H1 (cell line): ENCODE data around the gene FLT4. TPM values are rescaled to one million over a fixed set of nuclear protein-coding genes. Genes with fewer than 3 reads are reported as not detected.

Experiments
- CTCF ChIA-PET: fragments of 300-600 bp; sonication (Branson Sonifier 250); formaldehyde crosslinking; loops from one replicate; lab custom pipeline; 2021; ENCODE audit not compliant: partially characterized antibody; lab: Charles Lee
- POLR2A ChIA-PET: fragments of 300-600 bp; sonication (Branson Sonifier 250); formaldehyde crosslinking; loops from one replicate; lab custom pipeline; 2021; ENCODE audit warnings: inconsistent platforms; ENCODE audit not compliant: partially characterized antibody; lab: Charles Lee
- DNase-seq, 2 experiments: peaks; one replicate each; pipeline versions ENCODE4 v3.0.0 to v3.0.0-alpha.2; 2010 to 2022; ENCODE audit warnings: low spot score in 2 of 2, low read depth in 1 of 2, mixed read lengths in 1 of 2
- FAIRE-seq: peaks from 2 replicates; lab custom pipeline; 2011; peaks lifted over from hg19 to GRCh38; lab: Jason Lieb, UNC
- H2AFZ ChIP-seq: 2 replicates; pipeline ENCODE4 v1.8.1; 2012; ENCODE audit warnings: low read length, inconsistent platforms
- H2AK5ac ChIP-seq: 2 replicates; pipeline ENCODE4 v1.6.1; 2013; ENCODE audit warnings: low read depth, low read length
- H2BK120ac ChIP-seq: replicated peaks from 2 replicates; pipeline ENCODE3; 2013; ENCODE audit warnings: low read depth, low read length, inconsistent platforms
- H2BK12ac ChIP-seq: 2 replicates; pipeline ENCODE4 v1.6.1; 2013; ENCODE audit warnings: low read depth, low read length
- H2BK15ac ChIP-seq: 2 replicates; pipeline ENCODE4 v1.6.1; 2013; ENCODE audit warnings: low read length
- H2BK20ac ChIP-seq: 2 replicates; pipeline ENCODE4 v1.6.1; 2013; ENCODE audit warnings: low read length
- H2BK5ac ChIP-seq: 2 replicates; pipeline ENCODE4 v1.6.1; 2013; ENCODE audit warnings: low read depth, low read length
- H3K14ac ChIP-seq: 2 replicates; pipeline ENCODE4 v1.6.1; 2013; ENCODE audit warnings: inconsistent platforms; ENCODE audit not compliant: insufficient read length
- H3K18ac ChIP-seq: 2 replicates; pipeline ENCODE4 v1.6.1; 2013; ENCODE audit warnings: low read length; ENCODE audit errors: extremely low read depth
- H3K23ac ChIP-seq: 2 replicates; pipeline ENCODE4 v1.6.1; 2013; ENCODE audit warnings: inconsistent platforms; ENCODE audit not compliant: insufficient read length
- H3K23me2 ChIP-seq: 2 replicates; pipeline ENCODE4 v1.6.1; 2013; ENCODE audit warnings: low read depth, low read length
- H3K27ac ChIP-seq: 2 replicates; pipeline ENCODE4 v1.6.1; 2011; ENCODE audit warnings: low read depth, low read length, inconsistent platforms
- H3K27me3 ChIP-seq, 4 experiments: replicated peaks in 1 of 4; 1 replicate in 1 of 4; 2 replicates in 3 of 4; pipeline versions ENCODE4 v1.6.1 to v1.8.1; 2011 to 2013; ENCODE audit warnings: low read length in 3 of 4, mild to moderate bottlenecking in 3 of 4, inconsistent platforms in 2 of 4, mixed read lengths in 2 of 4, moderate library complexity in 1 of 4; ENCODE audit not compliant: control insufficient read depth in 3 of 4, insufficient read depth in 3 of 4; ENCODE audit errors: extremely low read depth in 1 of 4
- H3K36me3 ChIP-seq, 4 experiments: 2 replicates each; pipeline versions ENCODE4 v1.6.1 to v1.8.1; 2011 to 2013; ENCODE audit warnings: mild to moderate bottlenecking in 4 of 4, low read length in 3 of 4, moderate library complexity in 2 of 4, control low read depth in 1 of 4, inconsistent platforms in 1 of 4; ENCODE audit not compliant: insufficient read depth in 4 of 4, control insufficient read depth in 2 of 4
- H3K4ac ChIP-seq: replicated peaks from 2 replicates; pipeline ENCODE3; 2013; ENCODE audit warnings: low read length, low read depth, mixed read lengths, inconsistent platforms; ENCODE audit not compliant: insufficient read length
- H3K4me1 ChIP-seq, 4 experiments: replicated peaks in 1 of 4; 1 replicate in 1 of 4; 2 replicates in 3 of 4; pipeline versions ENCODE4 v1.6.1 to v1.8.1; 2011 to 2013; ENCODE audit warnings: low read length in 3 of 4, inconsistent platforms in 2 of 4, mixed read lengths in 1 of 4; ENCODE audit not compliant: insufficient read depth in 4 of 4, control insufficient read depth in 3 of 4
- H3K4me2 ChIP-seq, 2 experiments: 2 replicates each; pipeline versions ENCODE4 v1.6.1 to v1.8.1; 2011 to 2013; ENCODE audit warnings: low read depth in 2 of 2, low read length in 2 of 2, control low read depth in 1 of 2, inconsistent platforms in 1 of 2, mild to moderate bottlenecking in 1 of 2; ENCODE audit not compliant: insufficient read depth in 1 of 2
- H3K4me3 ChIP-seq, 4 experiments: fragments of 200-600, 300-600 bp in 1 of 4; sonication (generic), shearing (Covaris generic), sonication (Bioruptor Twin) in 1 of 4; 2 replicates each; pipeline versions ENCODE4 v1.5.1 to v1.8.1; 2011 to 2016; ENCODE audit warnings: low read length in 4 of 4, low read depth in 3 of 4, control low read depth in 2 of 4, inconsistent platforms in 2 of 4, mild to moderate bottlenecking in 2 of 4, mixed read lengths in 1 of 4, moderate library complexity in 1 of 4; ENCODE audit not compliant: insufficient read depth in 2 of 4; ENCODE audit errors: extremely low read depth in 1 of 4
- H3K56ac ChIP-seq: replicated peaks from 2 replicates; pipeline ENCODE3; 2013; ENCODE audit warnings: low read depth, mild to moderate bottlenecking, mixed read lengths, low read length, inconsistent platforms; ENCODE audit not compliant: insufficient read length
- H3K79me1 ChIP-seq: 2 replicates; pipeline ENCODE4 v1.6.1; 2013; ENCODE audit warnings: low read depth, low read length, control low read depth
- H3K79me2 ChIP-seq, 2 experiments: 2 replicates each; pipeline versions ENCODE4 v1.6.1 to v1.8.1; 2012 to 2013; ENCODE audit warnings: low read length in 2 of 2, mild to moderate bottlenecking in 2 of 2, inconsistent platforms in 1 of 2; ENCODE audit not compliant: insufficient read depth in 2 of 2, control insufficient read depth in 1 of 2
- H3K9ac ChIP-seq, 4 experiments: replicated peaks in 1 of 4; 1 replicate in 1 of 4; 2 replicates in 3 of 4; pipeline versions ENCODE4 v1.6.1 to v1.8.1; 2011 to 2013; ENCODE audit warnings: low read depth in 3 of 4, low read length in 3 of 4, control low read depth in 2 of 4, mild to moderate bottlenecking in 2 of 4, moderate library complexity in 2 of 4, inconsistent platforms in 1 of 4; ENCODE audit errors: extremely low read depth in 1 of 4
- H3K9me3 ChIP-seq, 2 experiments: 2 replicates each; pipeline versions ENCODE4 v1.6.1 to v1.8.1; 2012 to 2013; ENCODE audit warnings: mild to moderate bottlenecking in 2 of 2, moderate library complexity in 2 of 2, control low read depth in 1 of 2, inconsistent platforms in 1 of 2, low read depth in 1 of 2, low read length in 1 of 2, mixed read lengths in 1 of 2; ENCODE audit not compliant: insufficient read depth in 2 of 2
- H4K20me1 ChIP-seq, 2 experiments: replicated peaks in 1 of 2; 2 replicates each; pipeline versions ENCODE3 to v1.8.1; 2011 to 2013; ENCODE audit warnings: inconsistent platforms in 2 of 2, low read length in 2 of 2, mild to moderate bottlenecking in 1 of 2; ENCODE audit not compliant: insufficient read depth in 2 of 2, control insufficient read depth in 1 of 2
- H4K5ac ChIP-seq: 2 replicates; pipeline ENCODE4 v1.6.1; 2013; ENCODE audit warnings: low read length, low read depth, mixed read lengths, inconsistent platforms; ENCODE audit not compliant: insufficient read length
- H4K8ac ChIP-seq: 2 replicates; pipeline ENCODE4 v1.8.0; 2013; ENCODE audit warnings: mild to moderate bottlenecking, moderate library complexity, low read length, inconsistent platforms; ENCODE audit not compliant: insufficient read depth; ENCODE audit errors: extremely low read depth
- H4K91ac ChIP-seq: replicated peaks from 2 replicates; pipeline ENCODE3; 2013; ENCODE audit warnings: low read length, mixed read lengths, inconsistent platforms; ENCODE audit not compliant: insufficient read length
- E2F6 ChIP-seq: IDR thresholded peaks from 2 replicates; pipeline ENCODE4 v1.6.1; 2012; ENCODE audit warnings: inconsistent platforms
- EGR1 ChIP-seq: IDR thresholded peaks from 2 replicates; pipeline ENCODE4 v1.6.1; 2011; ENCODE audit warnings: low read depth, low read length, borderline replicate concordance
- FOSL1 ChIP-seq: IDR thresholded peaks from 2 replicates; pipeline ENCODE4 v1.6.1; 2011; ENCODE audit warnings: mild to moderate bottlenecking, low read depth, low read length, moderate library complexity; ENCODE audit not compliant: insufficient read depth
- GTF2F1 ChIP-seq: IDR thresholded peaks from 2 replicates; pipeline ENCODE4 v1.6.1; 2012; ENCODE audit warnings: low read depth, low read length, improper control_type of control experiment, borderline replicate concordance
- HDAC6 ChIP-seq: IDR thresholded peaks from one replicate; pipeline ENCODE4 v1.7.1; 2012; ENCODE audit warnings: low read depth, mild to moderate bottlenecking, inconsistent platforms, low read length, moderate library complexity
- JUN ChIP-seq: IDR thresholded peaks from 2 replicates; pipeline ENCODE4 v1.6.1; 2011; ENCODE audit warnings: low read depth, mild to moderate bottlenecking, improper control_type of control experiment, low read length
- JUND ChIP-seq: IDR thresholded peaks from 2 replicates; pipeline ENCODE4 v1.6.1; 2011; ENCODE audit warnings: mild to moderate bottlenecking, improper control_type of control experiment, low read length
- KDM1A ChIP-seq: fragments of 200-600, 300-600 bp; sonication (generic); IDR thresholded peaks from 2 replicates; pipeline ENCODE4 v1.7.1; 2016; ENCODE audit warnings: mild to moderate bottlenecking, low read length, borderline replicate concordance
- NRF1 ChIP-seq: IDR thresholded peaks from 2 replicates; pipeline ENCODE4 v1.6.1; 2011; ENCODE audit warnings: mild to moderate bottlenecking, low read depth, low read length, improper control_type of control experiment
- POLR2A ChIP-seq, 2 experiments: IDR thresholded peaks; 1 replicate in 1 of 2; 2 replicates in 1 of 2; pipeline ENCODE4 v1.6.1; 2011; ENCODE audit warnings: low read depth in 2 of 2, low read length in 2 of 2, mild to moderate bottlenecking in 2 of 2; ENCODE audit errors: control extremely low read depth in 1 of 2
- POU5F1 ChIP-seq: IDR thresholded peaks from 2 replicates; pipeline ENCODE4 v1.6.1; 2011; ENCODE audit warnings: low read depth, mild to moderate bottlenecking, low read length, moderate library complexity
- RAD21 ChIP-seq, 2 experiments: IDR thresholded peaks in 1 of 2; conservative IDR thresholded peaks in 1 of 2; 2 replicates each; pipeline ENCODE4 v1.6.1; 2011; ENCODE audit warnings: low read depth in 2 of 2, low read length in 2 of 2, improper control_type of control experiment in 1 of 2, inconsistent platforms in 1 of 2, mild to moderate bottlenecking in 1 of 2, moderate library complexity in 1 of 2
- SIX5 ChIP-seq: IDR thresholded peaks from 2 replicates; pipeline ENCODE4 v1.6.1; 2011; ENCODE audit warnings: mild to moderate bottlenecking, low read depth, low read length
- SP1 ChIP-seq: IDR thresholded peaks from 2 replicates; pipeline ENCODE4 v1.6.1; 2011; ENCODE audit warnings: low read depth, low read length
- WGBS, 2 experiments: shearing (Covaris generic) in 1 of 2; methylation state at CpG; one replicate each; pipeline versions ENCODE4 v1.1.6 to v1.1.7; 2013 to 2015; ENCODE audit warnings: low lambda C conversion rate in 2 of 2, mixed read lengths in 2 of 2, inconsistent platforms in 1 of 2, low coverage in 1 of 2, missing lambda C conversion rate in 1 of 2; ENCODE audit not compliant: insufficient replicate concordance in 2 of 2, insufficient coverage in 1 of 2, insufficient read length in 1 of 2; ENCODE audit errors: extremely low coverage in 1 of 2, missing lambda C conversion rate in 1 of 2; 5-methylcytosine and 5-hydroxymethylcytosine counted together
- polyA plus RNA-seq, 7 experiments: library from polyadenylated mRNA; depleted of rRNA in 3 of 7; stranded (reverse) in 5 of 7; unstranded in 2 of 7; fragments of >200 nt in 5 of 7; fragments of 200-250 nt in 2 of 7; gene quantifications; 1 replicate in 5 of 7; 2 replicates in 1 of 7; 4 replicates in 1 of 7; pipeline versions ENCODE4 v1.2.1 to v1.2.3, GENCODE V29; 2011 to 2013; ENCODE audit warnings: missing spikeins in 2 of 7, mixed read lengths in 2 of 7
- total RNA-seq: library from RNA; stranded (reverse); fragmentation: NEBNext Ultra II Directional; extraction: Animal tissue kit (Norgen Biotek cat#: 25700); gene quantifications from 2 replicates; pipeline ENCODE4 v1.2.1, GENCODE V29; 2021

The FLT4 gene
- total and polyA plus RNA-seq, 2 of the 8 experiments (the other 6 are each of a cell fraction or from before 2014, with no cell fraction given), result 6.5 to 7.7 TPM

GRCh38 chr5:180580681-180581080 lies 68.7 kb downstream of the FLT4 start:
- Histone ChIP-seq H3K4me3 (no peak overlapping the region), H2BK20ac (no peak overlapping the region), H3K4ac (no peak overlapping the region), H3K4me2 (no peak overlapping the region), H2BK12ac (no peak overlapping the region), H4K8ac (no peak overlapping the region), H3K27me3 (no peaks in the 10 kb centered on the region), H2AFZ (no peak overlapping the region), H3K23me2 (no peaks in the 10 kb centered on the region; the same call in 1 of the 2 replicates), H3K56ac (no peak overlapping the region), H4K5ac (no peak overlapping the region), H3K27ac (no peak overlapping the region), H2AK5ac (no peak overlapping the region), H3K79me1 (no peaks in the 10 kb centered on the region), H3K36me3 (peaks cover 4 to 16% (median 9%) of the 10 kb centered on the region in 4 experiments; a peak in 5 of 8 replicates), H3K14ac (no peak overlapping the region), H3K18ac (no peak overlapping the region), H4K20me1 (no peaks in the 10 kb centered on the region), H2BK5ac (no peak overlapping the region), H2BK15ac (no peak overlapping the region), H4K91ac (no peak overlapping the region), H2BK120ac (no peak overlapping the region), H3K9me3 (no peaks in the 10 kb centered on the region), H3K23ac (no peak overlapping the region), H3K79me2 (no peaks in the 10 kb centered on the region), H3K9ac (no peak overlapping the region), H3K4me1 (peaks cover 0 to 3% (median 0%) of the 10 kb centered on the region in 4 experiments; a peak in 1 of 7 replicates)
- CTCF ChIA-PET, result interaction anchor here (0.7 to 1.7 kb wide), 3 partner anchors 11 to 63 kb away, joined by 3 to 5 read pairs (median 3); partner anchors contain the start of gene SCGB3A1
- FAIRE-seq (no peak), DNase-seq (no peak)
- 86% methylated on average over 6 of the region's 6 CpGs; no CpG with 5 or more reads in 1 of the 2 experiments for WGBS, 2 experiments
- POLR2A ChIA-PET, result interaction anchor here (0.9 to 2.8 kb wide), 3 partner anchors 9 to 83 kb away, joined by 3 to 10 read pairs (median 9); partner anchors contain the start of gene SCGB3A1
- no peak for TF ChIP-seq E2F6
- TF ChIP-seq POU5F1, result no peak
- TF ChIP-seq FOSL1, result no peak
- TF ChIP-seq EGR1, result no peak
- TF ChIP-seq SIX5, result no peak
- no peak for TF ChIP-seq JUN
- TF ChIP-seq RAD21 (IDR thresholded peaks at IDR 0.05 in 1 of 2, conservative IDR thresholded peaks at IDR 0.05 in 1 of 2; ENCODE audit: low read depth in 2 of 2, low read length in 2 of 2), result no peak
- TF ChIP-seq KDM1A, result no peak
- TF ChIP-seq JUND, result no peak
- TF ChIP-seq NRF1, result no peak
- TF ChIP-seq SP1, result no peak
- TF ChIP-seq GTF2F1, result no peak
- TF ChIP-seq POLR2A (IDR thresholded peaks at IDR 0.05; ENCODE audit: control extremely low read depth in 1 of 2, low read depth in 2 of 2, low read length in 2 of 2), result no peak
- TF ChIP-seq HDAC6, result no peak
